Subcutaneous adipose tissue (tissue), 4 donors: ENCODE measurements around the gene INCENP. TPM values are rescaled to one million over a fixed set of nuclear protein-coding genes. Genes with fewer than 3 reads are reported as not detected.

Experiments used
- total RNA-seq, 4 donors: library from RNA; depleted of rRNA; stranded (reverse); fragments of >200 nt; gene quantifications; one replicate each; pipeline ENCODE4 v1.1.0, GENCODE V29; 2016
- TF ChIP-seq, protein P1 (sequence below): fragments of 450-650 bp; IDR thresholded peaks from one replicate; pipeline ENCODE4 v1.5.1; 2016; ENCODE audit warnings: low read depth, mild to moderate bottlenecking, control low read depth, antibody characterized with exemption, moderate library complexity

The INCENP gene
- total RNA-seq, 4 donors from 2014 or later = 8.8 to 15.0 (median 12.3) TPM

GRCh38 chr11:62103141-62103540 is 20.7 kb upstream of the INCENP start:
- TF ChIP-seq, protein P1, sequence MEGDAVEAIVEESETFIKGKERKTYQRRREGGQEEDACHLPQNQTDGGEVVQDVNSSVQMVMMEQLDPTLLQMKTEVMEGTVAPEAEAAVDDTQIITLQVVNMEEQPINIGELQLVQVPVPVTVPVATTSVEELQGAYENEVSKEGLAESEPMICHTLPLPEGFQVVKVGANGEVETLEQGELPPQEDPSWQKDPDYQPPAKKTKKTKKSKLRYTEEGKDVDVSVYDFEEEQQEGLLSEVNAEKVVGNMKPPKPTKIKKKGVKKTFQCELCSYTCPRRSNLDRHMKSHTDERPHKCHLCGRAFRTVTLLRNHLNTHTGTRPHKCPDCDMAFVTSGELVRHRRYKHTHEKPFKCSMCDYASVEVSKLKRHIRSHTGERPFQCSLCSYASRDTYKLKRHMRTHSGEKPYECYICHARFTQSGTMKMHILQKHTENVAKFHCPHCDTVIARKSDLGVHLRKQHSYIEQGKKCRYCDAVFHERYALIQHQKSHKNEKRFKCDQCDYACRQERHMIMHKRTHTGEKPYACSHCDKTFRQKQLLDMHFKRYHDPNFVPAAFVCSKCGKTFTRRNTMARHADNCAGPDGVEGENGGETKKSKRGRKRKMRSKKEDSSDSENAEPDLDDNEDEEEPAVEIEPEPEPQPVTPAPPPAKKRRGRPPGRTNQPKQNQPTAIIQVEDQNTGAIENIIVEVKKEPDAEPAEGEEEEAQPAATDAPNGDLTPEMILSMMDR = no peak

- TF ChIP-seq, protein P1 = no peak
These were observed 19.8 kb upstream of the INCENP start for GRCh38 chr11:62103986-62104385.

GRCh38 chr11:62104816-62105653 is 18.8 kb upstream of the INCENP start:
- TF ChIP-seq, protein P1 = no peak

GRCh38 chr11:62105667-62106191 is 18.1 kb upstream of the INCENP start:
- TF ChIP-seq, protein P1 = no peak

GRCh38 chr11:62108017-62108750 is 15.6 kb upstream of the INCENP start:
- TF ChIP-seq, protein P1 = no peak

GRCh38 chr11:62108971-62109404 is 14.8 kb upstream of the INCENP start:
- TF ChIP-seq, protein P1 = no peak

DNA sequence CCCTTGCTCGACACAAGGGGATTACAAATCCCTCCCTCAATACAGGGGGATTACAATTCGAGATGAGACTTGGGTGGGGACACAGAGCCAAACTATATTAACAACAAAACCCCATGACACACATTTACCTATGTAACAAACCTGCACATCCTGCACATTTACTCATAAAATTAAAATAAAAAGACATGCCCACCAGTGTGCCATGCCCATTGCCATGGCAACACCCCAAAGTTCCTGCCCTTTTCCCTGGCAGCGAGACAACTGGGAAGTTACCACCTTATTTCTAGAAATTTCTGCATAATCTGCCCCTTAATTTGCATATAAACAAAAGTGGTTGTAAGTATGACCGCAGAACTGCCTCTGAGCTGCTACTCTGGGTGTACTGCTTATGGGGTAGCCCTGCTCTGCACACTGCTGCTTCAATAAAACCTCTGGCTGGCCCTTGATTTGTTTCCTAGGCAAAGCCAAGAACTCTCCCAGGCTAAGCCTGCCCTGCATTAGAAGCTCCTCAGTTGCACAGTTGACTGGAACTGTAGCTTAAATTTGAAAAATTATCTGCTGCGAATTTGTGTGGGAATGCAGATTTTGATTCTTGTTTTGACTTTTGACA is 8.6 kb upstream of the INCENP start:
- TF ChIP-seq, protein P1 = no peak
